NCI-H2227 (cell line): ENCODE measurements around the gene PISD.
"Not testable (repeated sequence)": the region's sequence is repeated elsewhere in the genome, so short reads cannot be mapped to it uniquely, and the experiment has no call there.

ENCODE experiments used
- DNase-seq: peaks from one replicate; lab custom pipeline; 2025; ENCODE audit not compliant: unreplicated experiment; lab: John Stamatoyannopoulos, UW

The PISD gene

GRCh38 chr22:31611061-31611760, 50.8 kb downstream of the PISD start:
- no peak for DNase-seq

DNA sequence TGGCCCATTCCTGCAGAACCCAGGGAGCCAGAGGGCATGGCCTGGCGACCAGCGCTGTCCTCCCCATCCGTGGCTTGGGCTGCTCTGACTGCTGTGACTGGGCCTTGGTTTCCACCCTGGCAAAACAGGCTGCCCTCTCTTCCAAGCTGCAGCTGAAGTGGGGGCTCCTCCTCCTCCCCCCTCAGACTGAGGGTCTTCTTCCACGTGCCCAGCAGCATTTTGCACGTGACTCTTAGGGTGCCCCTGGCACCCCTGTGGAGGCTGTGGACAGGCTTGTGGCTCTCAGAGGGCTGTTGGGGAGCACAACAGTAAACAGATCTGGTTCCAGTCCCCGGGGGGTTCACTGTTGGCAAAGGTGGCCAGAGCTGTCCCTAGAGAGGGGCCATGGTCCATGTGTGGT, 51.4 kb downstream of the PISD start:
- no peak for DNase-seq

DNA sequence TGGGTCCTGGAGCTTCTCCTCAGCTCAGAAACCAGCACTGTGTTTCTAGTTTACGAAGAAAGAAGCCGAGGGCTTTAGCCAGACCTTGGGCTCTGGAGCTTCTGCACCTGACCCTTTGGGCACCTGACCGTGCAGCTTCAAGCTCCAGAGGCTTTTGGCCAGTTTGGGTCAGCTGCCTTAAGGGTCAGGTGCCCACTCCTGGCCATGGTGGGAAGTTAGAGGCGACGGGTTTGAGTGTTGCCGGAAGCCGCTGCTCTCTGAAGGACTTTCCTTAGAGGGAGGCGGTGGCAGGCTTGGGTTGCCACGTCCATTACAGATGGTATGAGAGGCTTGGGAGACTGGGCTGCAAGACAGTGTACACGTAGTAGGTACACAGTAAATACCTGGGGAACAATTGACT, 52.3 kb downstream of the PISD start:
- no peak for DNase-seq

DNA sequence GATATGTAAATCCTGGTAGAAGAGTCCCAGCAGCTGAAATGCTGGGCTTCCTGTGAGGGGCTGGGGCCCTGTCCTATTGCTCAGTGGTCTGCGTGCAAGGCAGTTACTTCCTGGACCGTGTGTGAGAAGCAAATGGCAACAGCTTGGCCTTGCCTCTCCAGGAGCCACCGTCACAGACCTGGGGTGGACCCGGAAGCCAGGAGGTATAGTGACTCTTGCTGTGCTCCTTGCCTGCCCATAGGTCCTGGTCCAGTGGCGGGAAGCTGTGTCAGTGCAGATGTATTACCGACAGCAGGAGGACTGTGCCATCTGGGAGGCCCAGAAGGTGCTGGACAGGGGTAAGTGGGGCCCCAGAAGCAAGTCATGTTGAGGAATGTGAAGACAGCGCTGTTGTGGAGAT, 54.3 kb downstream of the PISD start:
- DNase-seq = no peak

- no peak for DNase-seq
These were observed 56.0 kb downstream of the PISD start for GRCh38 chr22:31605851-31606585.

DNA sequence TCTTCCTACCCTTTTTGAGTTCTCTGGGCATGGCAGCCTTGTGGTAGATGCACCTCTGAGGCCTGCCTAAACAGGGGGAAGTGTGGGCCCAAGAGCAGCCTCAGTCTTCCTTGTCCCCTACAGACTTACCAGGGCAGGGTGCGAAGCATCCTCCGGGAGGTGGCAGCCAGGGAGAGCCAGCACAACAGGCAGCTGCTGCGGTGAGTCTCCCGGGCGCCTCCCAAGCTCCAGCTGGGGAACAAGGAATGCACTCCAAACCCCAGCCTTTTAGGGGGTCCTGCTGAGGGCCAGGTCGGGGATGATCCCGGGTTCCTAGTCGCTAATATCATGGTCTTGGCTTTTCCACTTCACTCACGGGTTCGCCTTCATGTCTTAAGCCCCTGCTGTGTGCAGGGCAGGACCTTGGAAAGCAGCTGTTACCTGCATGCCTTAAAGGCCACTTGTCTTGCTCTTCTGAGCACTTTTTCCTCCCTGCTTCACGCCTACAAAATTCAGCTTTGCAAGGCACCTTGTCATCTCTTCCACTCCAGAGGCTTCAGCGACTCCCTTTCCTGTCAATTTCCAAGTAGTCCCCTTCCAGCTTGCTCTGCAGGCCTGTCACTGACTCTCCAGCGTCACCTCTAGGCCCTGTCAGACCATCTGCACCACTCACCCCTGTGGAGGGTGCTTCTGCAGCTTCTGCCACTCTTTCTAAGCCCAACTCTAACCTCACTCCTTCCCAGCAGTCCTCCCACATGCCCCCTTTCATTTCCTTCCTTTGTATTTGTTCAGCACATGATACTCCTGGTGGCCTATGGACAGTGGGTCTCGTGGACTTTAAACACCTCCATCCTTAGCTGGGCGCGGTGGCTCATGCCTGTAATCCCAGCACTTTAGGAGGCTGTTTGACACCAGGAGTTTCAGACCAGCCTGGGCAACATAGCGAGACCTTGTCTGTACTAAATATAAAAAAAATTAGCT, 57.0 kb downstream of the PISD start:
- no peak for DNase-seq

GRCh38 chr22:31604137-31604705, 57.8 kb downstream of the PISD start:
- DNase-seq = no peak

DNA sequence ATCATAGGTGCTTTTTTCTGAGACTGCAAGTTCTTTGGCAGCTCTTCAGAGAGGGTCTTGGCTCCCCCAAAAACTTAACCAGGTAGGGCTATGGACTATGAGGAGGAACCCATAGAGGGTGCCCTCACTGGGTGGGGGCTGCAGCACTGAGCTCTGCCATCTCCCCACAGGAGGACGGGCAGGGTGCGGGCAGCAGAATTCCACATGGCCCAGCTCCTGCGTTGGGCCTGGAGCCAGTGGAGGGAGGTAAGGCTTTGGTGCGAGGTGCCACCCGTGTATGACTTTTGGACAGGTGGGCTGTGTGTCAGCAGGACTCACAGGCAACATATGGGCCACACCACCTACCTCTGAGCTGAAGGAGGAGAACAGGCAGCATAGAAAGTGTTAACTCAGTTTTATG, 58.4 kb downstream of the PISD start:
- no peak for DNase-seq

GRCh38 chr22:31603081-31603525, 58.9 kb downstream of the PISD start:
- no peak for DNase-seq

DNA sequence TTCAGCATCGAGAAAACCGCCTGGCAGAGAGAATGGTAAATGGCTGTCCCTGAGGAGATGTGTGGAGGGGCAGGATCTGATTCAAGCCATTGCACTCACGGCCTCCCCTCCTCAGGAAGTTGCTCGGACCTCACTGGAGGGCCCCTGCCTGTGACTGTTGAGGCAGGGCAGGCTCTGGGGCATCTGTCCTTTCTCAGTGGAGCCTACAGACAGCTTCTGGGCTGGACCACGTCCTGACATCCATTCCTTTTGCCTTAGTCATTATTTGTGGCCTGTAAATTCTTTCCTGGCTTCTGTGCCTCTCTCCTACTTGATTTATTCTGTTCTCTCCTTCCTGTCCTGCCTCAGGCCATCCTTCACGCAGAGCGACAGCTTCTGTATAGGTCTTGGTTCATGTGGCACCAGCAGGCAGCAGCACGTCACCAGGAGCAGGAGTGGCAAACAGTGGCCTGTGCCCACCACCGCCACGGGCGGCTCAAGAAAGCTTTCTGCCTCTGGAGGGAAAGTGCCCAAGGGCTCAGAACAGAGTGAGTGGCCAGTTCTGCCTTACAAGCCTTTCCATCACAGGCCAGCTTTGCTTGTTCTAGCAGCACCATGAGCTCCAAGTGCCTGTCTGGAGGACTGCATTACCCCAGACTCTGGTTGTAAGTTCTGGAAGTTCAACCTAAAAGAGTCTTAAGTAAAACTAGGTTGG, 59.6 kb downstream of the PISD start:
- no peak for DNase-seq

DNA sequence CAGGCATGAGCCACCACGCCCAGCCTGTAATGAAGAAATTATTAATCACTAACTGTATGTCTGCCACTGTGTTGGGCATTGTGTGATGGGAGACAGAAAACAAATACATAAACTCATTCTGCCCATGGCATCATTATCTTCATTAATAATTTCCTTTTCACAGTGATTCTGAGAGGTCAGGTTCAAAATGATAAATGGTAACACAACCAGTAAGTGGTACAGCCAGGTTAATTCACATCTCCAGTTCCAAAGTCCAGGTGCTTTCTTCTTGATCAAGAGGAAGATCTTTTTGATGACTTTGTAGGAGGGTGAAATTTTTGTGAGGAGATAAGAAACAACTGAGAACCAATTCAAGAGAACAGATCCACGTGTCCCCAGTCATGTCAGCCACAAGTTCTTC, 66.7 kb downstream of the PISD start:
- no peak for DNase-seq

- not testable (repeated sequence) for DNase-seq
These were observed 71.9 kb downstream of the PISD start for GRCh38 chr22:31590161-31590560.

- no peak for DNase-seq
These were observed 72.9 kb downstream of the PISD start for GRCh38 chr22:31588970-31589675.

GRCh38 chr22:31586137-31586920, 75.7 kb downstream of the PISD start:
- DNase-seq = no peak

DNA sequence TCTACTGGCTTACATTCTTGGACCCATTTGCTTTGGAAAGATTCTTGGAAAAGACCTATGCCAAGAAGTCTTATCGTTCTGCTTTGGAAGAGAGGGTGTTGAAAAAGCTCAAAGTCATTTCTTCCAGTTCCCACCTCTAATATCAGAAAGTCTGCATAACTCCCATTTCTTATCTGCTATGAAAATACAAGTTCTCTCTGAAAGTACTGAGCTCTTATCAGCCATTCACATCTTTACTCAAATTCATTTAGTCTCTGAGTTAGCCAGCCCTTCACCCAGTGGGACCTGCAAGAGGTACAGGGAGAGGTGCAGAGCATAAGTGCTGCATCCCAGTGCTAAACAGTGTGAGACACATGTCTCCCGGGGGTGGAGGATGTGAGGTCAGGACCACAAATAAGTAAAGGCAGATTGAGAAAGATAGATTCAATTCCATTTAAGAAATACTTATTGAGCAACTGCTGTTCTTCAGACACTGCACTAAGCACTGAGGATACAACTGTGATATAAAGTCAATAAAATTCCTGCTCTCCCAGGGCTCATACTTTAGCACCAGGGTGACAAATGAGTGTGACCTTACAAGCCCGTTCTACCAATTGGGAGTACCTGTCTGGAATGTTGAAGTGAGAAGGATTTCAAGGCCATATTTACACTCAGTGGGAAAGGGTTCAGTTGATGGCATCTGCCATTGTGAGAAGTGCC, 76.7 kb downstream of the PISD start:
- no peak for DNase-seq

- DNase-seq = no peak
These were observed 77.2 kb downstream of the PISD start for GRCh38 chr22:31584804-31585160.

DNA sequence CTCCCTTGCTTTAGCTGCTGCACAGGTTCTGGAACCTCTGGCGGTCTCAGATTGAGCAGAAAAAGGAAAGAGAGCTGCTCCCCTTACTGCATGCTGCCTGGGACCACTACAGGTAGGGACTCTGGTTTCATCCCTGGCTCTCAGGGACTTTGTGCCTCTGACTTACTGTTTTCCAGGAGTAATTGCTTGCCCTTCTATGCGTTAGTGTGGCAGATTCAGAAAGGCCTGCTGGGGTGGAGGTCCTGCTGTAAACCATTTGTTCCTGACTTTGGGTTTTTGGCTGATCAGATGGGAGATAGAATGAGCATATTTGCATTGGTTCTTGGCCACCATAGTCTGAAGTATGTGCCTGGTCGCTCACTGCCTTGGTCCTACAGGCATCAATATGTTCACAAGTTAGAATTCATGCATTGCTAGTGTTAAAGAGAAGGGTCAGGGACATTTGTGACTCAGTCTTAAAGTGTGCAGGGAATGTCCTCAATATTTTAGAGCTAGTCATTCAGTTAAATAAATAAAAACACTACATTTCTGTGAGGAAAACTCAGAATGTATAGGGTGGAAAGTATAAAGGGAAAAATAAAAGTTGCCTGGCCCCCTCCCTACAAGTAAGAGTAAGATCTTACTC, 78.0 kb downstream of the PISD start:
- no peak for DNase-seq

- DNase-seq = no peak
These were observed 82.2 kb downstream of the PISD start for GRCh38 chr22:31579835-31580242.
